ENCODE data around the gene SP7. TPM values are rescaled to one million over a fixed set of nuclear protein-coding genes. Genes with fewer than 3 reads are reported as not detected.

Gene SP7
- total and polyA plus RNA-seq, 9 of the 15 experiments (the other 6 are each of a cell fraction or from before 2014, with no cell fraction given), result 0.04 TPM; not detected in 8

GRCh38 chr12:53344824-53345485 lies 8.8 kb upstream of the SP7 start (continued):
- TF ChIP-seq ETV6 (IDR thresholded peaks at IDR 0.05; ENCODE audit: borderline replicate concordance in 1 of 2, low read depth in 2 of 2, low read length in 1 of 2) (no peak), ETV6 (CRISPR knock-in tag; IDR thresholded peaks at IDR 0.05; ENCODE audit: borderline replicate concordance) (no peak), POLR2AphosphoS5 (IDR thresholded peaks at IDR 0.05; ENCODE audit: control insufficient read depth, insufficient read depth, low read depth, low read length) (no peak), CREB5 (CRISPR knock-in tag; IDR thresholded peaks at IDR 0.05) (no peak), XRCC5 (IDR thresholded peaks at IDR 0.05; ENCODE audit: low read depth, low read length) (no peak), TAF7 (tag; IDR thresholded peaks at IDR 0.05) (no peak), HDAC3 (IDR thresholded peaks at IDR 0.05; ENCODE audit: borderline replicate concordance, partially characterized antibody) (no peak), NR3C1 (CRISPR knock-in tag; IDR thresholded peaks at IDR 0.05) (no peak), E2F3 (CRISPR knock-in tag; IDR thresholded peaks at IDR 0.05) (no peak), FOXP1 (CRISPR knock-in tag; IDR thresholded peaks at IDR 0.05) (no peak), TEAD4 (IDR thresholded peaks at IDR 0.05; ENCODE audit: low read length) (no peak), TEAD4 (CRISPR knock-in tag; IDR thresholded peaks at IDR 0.05; ENCODE audit: borderline replicate concordance) (no peak), PYGO2 (tag; IDR thresholded peaks at IDR 0.05) (no peak), SRSF1 (IDR thresholded peaks at IDR 0.05; ENCODE audit: low read depth, low read length) (no peak), CREB3 (tag; conservative IDR thresholded peaks at IDR 0.05; ENCODE audit: low read depth) (no peak), NCOA6 (IDR thresholded peaks at IDR 0.05) (no peak), ZNF766 (CRISPR knock-in tag; conservative IDR thresholded peaks at IDR 0.05) (no peak), SMAD3 (CRISPR knock-in tag; conservative IDR thresholded peaks at IDR 0.05) (no peak), ZNF280B (CRISPR knock-in tag; IDR thresholded peaks at IDR 0.05) (no peak)
- TF ChIP-seq, protein P1, sequence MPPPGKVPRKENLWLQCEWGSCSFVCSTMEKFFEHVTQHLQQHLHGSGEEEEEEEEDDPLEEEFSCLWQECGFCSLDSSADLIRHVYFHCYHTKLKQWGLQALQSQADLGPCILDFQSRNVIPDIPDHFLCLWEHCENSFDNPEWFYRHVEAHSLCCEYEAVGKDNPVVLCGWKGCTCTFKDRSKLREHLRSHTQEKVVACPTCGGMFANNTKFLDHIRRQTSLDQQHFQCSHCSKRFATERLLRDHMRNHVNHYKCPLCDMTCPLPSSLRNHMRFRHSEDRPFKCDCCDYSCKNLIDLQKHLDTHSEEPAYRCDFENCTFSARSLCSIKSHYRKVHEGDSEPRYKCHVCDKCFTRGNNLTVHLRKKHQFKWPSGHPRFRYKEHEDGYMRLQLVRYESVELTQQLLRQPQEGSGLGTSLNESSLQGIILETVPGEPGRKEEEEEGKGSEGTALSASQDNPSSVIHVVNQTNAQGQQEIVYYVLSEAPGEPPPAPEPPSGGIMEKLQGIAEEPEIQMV (tag; conservative IDR thresholded peaks at IDR 0.05; ENCODE audit: low read depth), result no peak
- TF ChIP-seq, protein P2, sequence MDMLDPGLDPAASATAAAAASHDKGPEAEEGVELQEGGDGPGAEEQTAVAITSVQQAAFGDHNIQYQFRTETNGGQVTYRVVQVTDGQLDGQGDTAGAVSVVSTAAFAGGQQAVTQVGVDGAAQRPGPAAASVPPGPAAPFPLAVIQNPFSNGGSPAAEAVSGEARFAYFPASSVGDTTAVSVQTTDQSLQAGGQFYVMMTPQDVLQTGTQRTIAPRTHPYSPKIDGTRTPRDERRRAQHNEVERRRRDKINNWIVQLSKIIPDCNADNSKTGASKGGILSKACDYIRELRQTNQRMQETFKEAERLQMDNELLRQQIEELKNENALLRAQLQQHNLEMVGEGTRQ (CRISPR knock-in tag; IDR thresholded peaks at IDR 0.05), result no peak

Measured in K562 (cell line).